IPS-20b (cell line): ENCODE data around the gene PRKCE.
"Not testable (repeated sequence)": the region's sequence is repeated elsewhere in the genome, so short reads cannot be mapped to it uniquely, and the experiment has no call there.

Experiments
- H3K27ac ChIP-seq: one replicate; pipeline ENCODE4 v1.5.1; 2013; ENCODE audit warnings: low read length
- H3K27me3 ChIP-seq: 2 replicates; pipeline ENCODE4 v1.6.1; 2013; ENCODE audit warnings: mild to moderate bottlenecking, low read length, inconsistent platforms; ENCODE audit not compliant: insufficient read depth
- H3K36me3 ChIP-seq: 2 replicates; pipeline ENCODE4 v1.6.1; 2013; ENCODE audit warnings: low read depth, mild to moderate bottlenecking, inconsistent platforms, low read length, moderate library complexity; ENCODE audit not compliant: insufficient read depth
- H3K4me1 ChIP-seq: 2 replicates; pipeline ENCODE4 v1.6.1; 2013; ENCODE audit warnings: mild to moderate bottlenecking, control low read depth, inconsistent platforms, low read length, moderate library complexity; ENCODE audit not compliant: insufficient read depth
- H3K4me3 ChIP-seq: 2 replicates; pipeline ENCODE4 v1.5.1; 2013; ENCODE audit warnings: mild to moderate bottlenecking, low read length, inconsistent platforms
- H3K9ac ChIP-seq: 2 replicates; pipeline ENCODE4 v1.6.1; 2013; ENCODE audit warnings: low read depth, mild to moderate bottlenecking, inconsistent platforms, low read length, moderate library complexity
- H3K9me3 ChIP-seq: 2 replicates; pipeline ENCODE4 v1.6.1; 2013; ENCODE audit warnings: mild to moderate bottlenecking, low read depth, low read length, inconsistent platforms; ENCODE audit not compliant: insufficient read depth

The PRKCE gene

DNA sequence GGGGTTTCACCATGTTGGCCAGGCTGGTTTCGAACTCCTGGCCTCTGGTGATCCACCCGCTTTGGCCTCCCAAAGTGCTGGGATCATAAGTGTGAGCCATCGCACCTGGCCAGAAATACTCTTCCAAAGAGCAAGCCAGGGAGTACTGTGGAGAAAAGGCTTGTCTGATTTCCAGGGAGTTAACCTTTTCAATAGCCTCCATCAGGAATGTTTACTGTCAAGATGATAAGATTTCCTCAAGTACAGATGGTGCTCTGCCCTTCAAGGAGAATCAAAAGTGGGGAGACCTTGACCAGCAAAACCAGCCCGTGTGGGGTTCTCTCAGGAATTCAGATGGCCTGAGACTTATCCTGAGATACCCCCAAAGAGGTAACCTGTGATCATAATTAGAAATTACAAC lies 237.2 kb downstream of the PRKCE start:
- H3K27me3 ChIP-seq = no peaks in the 10 kb centered on the region
- no peak overlapping the region for H3K4me3 ChIP-seq
- H3K27ac ChIP-seq = no peak overlapping the region
- H3K9me3 ChIP-seq = no peaks in the 10 kb centered on the region
- no peaks in the 10 kb centered on the region for H3K36me3 ChIP-seq
- H3K9ac ChIP-seq = no peak overlapping the region
- H3K4me1 ChIP-seq = peaks cover 5% of the 10 kb centered on the region; the same call in 1 of the 2 replicates

DNA sequence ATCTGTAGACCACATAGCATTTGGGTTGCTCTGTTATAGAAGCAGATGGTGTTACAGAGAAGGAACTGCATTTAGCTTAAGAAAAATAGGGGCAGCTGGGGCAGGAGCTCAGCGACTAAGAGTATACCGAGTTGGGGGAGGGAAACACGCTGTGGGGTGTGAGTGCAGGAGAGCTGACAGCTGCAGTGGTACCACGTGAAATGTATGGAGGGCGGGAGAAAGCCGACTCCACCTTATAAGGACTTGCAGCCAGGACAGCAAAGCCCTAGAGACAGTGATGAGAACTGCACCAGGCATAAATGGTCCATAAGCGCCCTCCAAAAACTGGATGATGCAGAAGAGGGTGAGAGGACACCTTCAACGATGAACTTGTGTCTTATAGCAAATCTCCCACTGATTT lies 237.6 kb downstream of the PRKCE start:
- no peak overlapping the region for H3K9ac ChIP-seq
- H3K4me1 ChIP-seq = peaks cover 5% of the 10 kb centered on the region; the same call in 1 of the 2 replicates
- H3K4me3 ChIP-seq = no peak overlapping the region
- H3K9me3 ChIP-seq = no peaks in the 10 kb centered on the region
- no peaks in the 10 kb centered on the region for H3K36me3 ChIP-seq
- H3K27ac ChIP-seq = no peak overlapping the region
- H3K27me3 ChIP-seq = no peaks in the 10 kb centered on the region

GRCh38 chr2:45889620-45890370 lies 238.3 kb downstream of the PRKCE start:
- no peak overlapping the region for H3K9ac ChIP-seq
- no peaks in the 10 kb centered on the region for H3K9me3 ChIP-seq
- H3K27me3 ChIP-seq = no peaks in the 10 kb centered on the region
- H3K4me3 ChIP-seq = no peak overlapping the region
- no peaks in the 10 kb centered on the region for H3K36me3 ChIP-seq
- no peak overlapping the region for H3K27ac ChIP-seq
- peaks cover 5% of the 10 kb centered on the region; the same call in 1 of the 2 replicates for H3K4me1 ChIP-seq

DNA sequence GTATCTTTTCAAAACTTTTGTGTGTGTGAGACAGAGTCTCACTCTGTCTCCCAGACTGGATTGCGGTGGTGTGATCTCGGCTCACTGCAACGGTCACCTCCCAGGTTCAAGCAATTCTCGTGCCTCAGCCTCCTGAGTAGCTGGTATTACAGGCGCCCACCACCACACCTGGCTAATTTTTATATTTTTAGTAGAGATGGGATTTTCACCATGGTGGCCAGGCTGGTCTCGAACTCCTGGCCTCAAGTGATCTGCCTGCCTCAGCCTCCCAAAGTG lies 238.8 kb downstream of the PRKCE start:
- H3K27ac ChIP-seq, H3K36me3 ChIP-seq, H3K4me3 ChIP-seq, H3K4me1 ChIP-seq, H3K9me3 ChIP-seq, H3K27me3 ChIP-seq, H3K9ac ChIP-seq: not testable (repeated sequence)

- H3K27ac ChIP-seq = no peak overlapping the region
- H3K4me1 ChIP-seq = peaks cover 5% of the 10 kb centered on the region; the same call in 1 of the 2 replicates
- H3K36me3 ChIP-seq = no peaks in the 10 kb centered on the region
- no peaks in the 10 kb centered on the region for H3K9me3 ChIP-seq
- H3K27me3 ChIP-seq = no peaks in the 10 kb centered on the region
- H3K9ac ChIP-seq = no peak overlapping the region
- no peak overlapping the region for H3K4me3 ChIP-seq
These were observed 239.3 kb downstream of the PRKCE start for GRCh38 chr2:45890819-45891218.

DNA sequence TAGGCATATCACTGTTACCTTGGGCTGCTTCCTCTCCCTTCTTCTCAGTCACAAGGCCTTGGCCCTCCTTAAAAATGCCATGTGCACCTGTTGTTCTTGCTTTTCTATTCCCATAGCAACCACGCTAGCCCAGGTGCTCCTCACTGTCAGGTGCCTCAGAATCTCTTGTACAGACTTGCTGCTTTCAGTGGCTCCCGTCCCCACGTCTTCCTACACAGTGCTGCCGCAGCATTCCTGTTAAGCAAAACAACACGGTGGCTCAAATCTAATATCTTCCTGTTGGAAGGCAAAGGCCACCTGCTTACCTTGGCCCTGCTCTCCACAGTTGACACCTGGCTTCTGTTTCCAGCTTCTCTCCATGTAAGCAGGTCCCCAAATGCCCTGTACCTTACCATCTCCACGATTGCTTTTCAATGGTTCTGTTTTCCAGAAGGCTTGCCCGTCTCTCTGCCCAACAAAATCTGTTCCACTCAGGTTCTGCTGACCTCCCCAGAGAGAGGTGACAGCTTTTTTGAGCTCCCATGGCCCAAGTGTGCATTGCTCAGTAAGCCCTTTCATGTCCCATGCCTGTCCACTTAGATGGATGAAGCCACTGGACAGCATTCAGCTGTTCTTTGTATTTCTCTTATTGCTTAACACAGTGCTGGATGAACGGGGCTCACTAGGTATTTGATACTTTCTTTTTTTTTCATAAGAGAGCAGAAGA lies 240.4 kb downstream of the PRKCE start:
- Histone ChIP-seq H3K4me3 (no peak overlapping the region), H3K4me1 (peaks cover 5% of the 10 kb centered on the region; the same call in 1 of the 2 replicates), H3K9ac (no peak overlapping the region), H3K36me3 (no peaks in the 10 kb centered on the region), H3K27ac (no peak overlapping the region), H3K27me3 (no peaks in the 10 kb centered on the region), H3K9me3 (no peaks in the 10 kb centered on the region)

DNA sequence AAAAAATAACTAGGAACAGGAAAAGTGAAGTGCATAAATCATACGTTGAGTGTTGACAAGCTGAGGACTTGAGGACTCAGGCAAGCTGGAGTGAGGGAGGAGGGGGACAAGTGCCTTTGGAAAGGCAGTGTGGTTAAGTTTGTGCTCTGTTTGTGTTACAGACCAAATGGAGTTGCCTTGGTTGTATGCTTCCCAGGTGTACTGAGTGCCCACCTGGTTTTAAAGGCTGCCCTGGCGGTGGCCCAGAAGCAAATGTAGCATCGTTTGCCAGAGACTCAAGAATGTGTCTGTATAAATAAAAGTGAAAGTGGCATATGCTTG lies 240.9 kb downstream of the PRKCE start:
- Histone ChIP-seq H3K9ac (no peak overlapping the region), H3K4me3 (no peak overlapping the region), H3K4me1 (peaks cover 5% of the 10 kb centered on the region; the same call in 1 of the 2 replicates), H3K36me3 (no peaks in the 10 kb centered on the region), H3K9me3 (no peaks in the 10 kb centered on the region), H3K27me3 (no peaks in the 10 kb centered on the region), H3K27ac (no peak overlapping the region)

DNA sequence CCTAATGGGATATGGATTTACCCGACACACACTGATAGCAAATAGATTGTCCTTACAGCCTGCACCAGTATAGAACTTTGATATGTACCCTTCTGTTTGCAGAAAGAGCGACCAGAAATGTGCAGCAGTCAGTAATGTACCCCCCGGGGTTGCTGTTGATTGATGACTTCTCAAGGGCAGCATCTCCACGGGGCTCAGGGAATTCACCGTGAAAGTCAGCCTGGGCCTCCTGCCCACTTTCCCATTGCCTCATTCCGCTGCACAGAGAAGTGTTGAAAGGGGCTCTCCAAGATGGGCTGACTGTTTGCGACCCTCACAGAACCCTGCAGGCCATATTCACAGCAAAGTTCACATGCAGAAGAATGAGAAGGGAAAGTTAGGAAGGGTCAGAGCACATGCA lies 241.3 kb downstream of the PRKCE start:
- no peaks in the 10 kb centered on the region for H3K36me3 ChIP-seq
- no peak overlapping the region for H3K27ac ChIP-seq
- H3K9ac ChIP-seq = no peak overlapping the region
- no peak overlapping the region for H3K4me3 ChIP-seq
- no peaks in the 10 kb centered on the region for H3K27me3 ChIP-seq
- no peaks in the 10 kb centered on the region for H3K9me3 ChIP-seq
- H3K4me1 ChIP-seq = peaks cover 5% of the 10 kb centered on the region; the same call in 1 of the 2 replicates

GRCh38 chr2:45894211-45894610 lies 242.7 kb downstream of the PRKCE start:
- no peaks in the 10 kb centered on the region for H3K36me3 ChIP-seq
- no peaks in the 10 kb centered on the region for H3K27me3 ChIP-seq
- no peak overlapping the region for H3K4me3 ChIP-seq
- H3K9me3 ChIP-seq = no peaks in the 10 kb centered on the region
- H3K27ac ChIP-seq = no peak overlapping the region
- H3K9ac ChIP-seq = no peak overlapping the region
- H3K4me1 ChIP-seq = no peaks in the 10 kb centered on the region

DNA sequence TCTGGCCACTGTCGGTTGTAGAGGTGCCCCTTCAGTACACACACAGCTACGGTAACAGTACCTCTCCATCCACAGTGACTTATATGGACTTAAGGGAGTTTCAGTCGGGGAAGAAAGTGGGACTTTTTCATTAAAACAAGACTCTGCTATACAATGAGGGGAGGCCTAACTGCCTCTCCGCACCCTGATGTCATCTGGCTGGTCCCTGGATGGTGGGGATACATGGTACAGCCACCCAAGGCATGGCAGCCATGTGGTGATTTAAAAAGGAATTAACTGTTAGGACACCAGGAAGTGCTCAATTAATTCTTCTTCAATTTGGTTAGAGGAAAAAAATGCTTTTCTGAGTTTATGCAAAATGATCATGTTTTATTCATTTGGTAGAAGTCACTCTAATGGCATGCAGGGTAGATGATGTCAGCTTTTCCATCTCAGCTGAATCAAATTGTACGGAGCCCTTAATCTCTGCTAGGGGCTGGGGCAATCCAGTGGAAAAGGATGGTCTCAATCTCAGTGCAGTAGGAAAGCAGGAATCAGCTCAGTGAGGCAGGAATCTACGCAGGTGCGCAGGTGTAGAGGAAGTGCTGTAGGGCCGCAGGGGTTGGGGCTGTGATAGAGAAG lies 243.9 kb downstream of the PRKCE start:
- Histone ChIP-seq H3K4me1 (no peaks in the 10 kb centered on the region), H3K36me3 (no peaks in the 10 kb centered on the region), H3K4me3 (no peak overlapping the region), H3K9me3 (no peaks in the 10 kb centered on the region), H3K27me3 (no peaks in the 10 kb centered on the region), H3K9ac (no peak overlapping the region), H3K27ac (no peak overlapping the region)

DNA sequence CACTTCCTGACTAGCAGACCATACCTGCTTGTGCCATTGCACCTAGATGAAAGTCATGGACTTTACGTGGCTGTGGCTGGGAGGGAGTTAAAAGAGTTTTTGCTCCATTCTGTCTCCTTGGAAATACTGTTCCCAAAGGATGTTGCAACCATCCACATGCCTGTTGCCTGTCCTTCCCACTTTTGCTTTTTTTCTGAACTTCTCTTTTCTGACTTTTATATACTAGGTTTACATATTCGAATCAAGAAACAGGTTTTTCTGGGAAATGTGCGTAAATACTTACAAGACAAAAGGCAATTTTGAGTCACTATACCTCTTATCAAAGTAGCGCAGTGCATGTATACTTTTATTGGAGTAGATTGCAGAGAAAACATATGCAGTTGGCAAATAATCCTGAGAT lies 244.8 kb downstream of the PRKCE start:
- no peak overlapping the region for H3K9ac ChIP-seq
- H3K4me1 ChIP-seq = no peaks in the 10 kb centered on the region
- no peak overlapping the region for H3K27ac ChIP-seq
- H3K27me3 ChIP-seq = no peaks in the 10 kb centered on the region
- no peaks in the 10 kb centered on the region for H3K9me3 ChIP-seq
- H3K4me3 ChIP-seq = no peak overlapping the region
- H3K36me3 ChIP-seq = no peaks in the 10 kb centered on the region

DNA sequence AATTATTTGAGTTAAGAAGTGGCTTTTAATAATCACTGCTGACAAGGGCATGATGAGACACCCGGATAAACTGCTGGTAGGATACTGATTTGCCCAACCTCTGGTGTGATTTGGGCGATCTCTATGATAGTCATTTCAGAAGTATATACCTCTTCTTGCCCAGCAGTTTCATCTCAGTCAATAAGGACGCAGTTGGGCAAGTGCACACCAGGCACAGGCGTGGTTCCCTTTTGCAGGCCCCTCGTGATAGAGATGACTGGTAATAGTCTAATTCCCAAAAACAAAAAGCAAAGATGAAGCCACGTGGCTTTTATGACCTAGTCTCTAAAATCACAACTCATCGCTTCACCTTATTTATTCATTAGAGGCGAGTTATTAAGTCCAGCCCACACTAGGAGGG lies 246.4 kb downstream of the PRKCE start:
- no peak overlapping the region for H3K27ac ChIP-seq
- no peaks in the 10 kb centered on the region for H3K36me3 ChIP-seq
- no peaks in the 10 kb centered on the region for H3K9me3 ChIP-seq
- no peaks in the 10 kb centered on the region for H3K4me1 ChIP-seq
- no peaks in the 10 kb centered on the region for H3K27me3 ChIP-seq
- H3K4me3 ChIP-seq = no peak overlapping the region
- no peak overlapping the region for H3K9ac ChIP-seq
